ENCODE measurements around the gene BCL7B. TPM values are rescaled to one million over a fixed set of nuclear protein-coding genes. Genes with fewer than 3 reads are reported as not detected.

BCL7B gene
- total and polyA plus RNA-seq, 2 experiments from 2014 or later = 17.0 to 18.2 TPM

DNA sequence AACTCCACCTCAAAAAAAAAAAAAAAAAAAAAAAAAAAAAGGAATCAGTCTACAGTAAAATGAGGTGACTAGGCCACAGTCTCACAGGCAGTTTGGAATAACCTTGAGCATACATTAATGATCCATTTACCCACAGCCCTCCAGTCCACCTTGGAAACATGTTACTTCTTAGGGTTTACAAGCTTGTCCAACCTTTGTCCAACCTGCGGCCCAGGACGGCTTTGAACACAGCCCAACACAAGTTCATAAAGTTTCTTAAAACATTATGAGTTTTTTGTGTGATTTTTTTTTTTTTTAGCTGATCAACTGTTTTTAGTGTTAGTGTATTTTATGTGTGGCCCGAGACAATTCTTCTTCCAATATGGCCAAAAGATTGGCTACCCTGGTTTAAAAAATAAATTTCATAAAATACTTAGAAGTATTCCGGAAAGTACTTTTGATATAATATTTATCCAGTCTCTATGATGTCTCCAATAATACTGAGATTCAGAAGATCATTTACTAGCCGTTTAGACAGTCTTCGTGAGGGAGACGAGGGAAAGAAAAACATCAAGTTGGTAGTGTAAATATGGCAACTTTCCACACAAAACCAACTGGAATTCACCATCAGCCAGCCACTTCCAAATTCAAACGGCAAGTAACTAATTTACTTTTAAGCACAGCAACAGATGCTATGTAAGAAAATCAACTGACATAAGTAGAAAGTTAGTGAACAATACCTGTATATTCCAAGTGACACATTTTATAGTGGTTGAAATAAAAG lies 45.3 kb downstream of the BCL7B start:
- H3K36me3 ChIP-seq (ENCODE audit: insufficient read depth) = peaks cover 43% of the 10 kb centered on the region
- no peaks in the 10 kb centered on the region for H3K27me3 Mint-ChIP-seq (ENCODE audit: insufficient read depth, low read depth, poor library complexity)
- TF ChIP-seq, protein P1, sequence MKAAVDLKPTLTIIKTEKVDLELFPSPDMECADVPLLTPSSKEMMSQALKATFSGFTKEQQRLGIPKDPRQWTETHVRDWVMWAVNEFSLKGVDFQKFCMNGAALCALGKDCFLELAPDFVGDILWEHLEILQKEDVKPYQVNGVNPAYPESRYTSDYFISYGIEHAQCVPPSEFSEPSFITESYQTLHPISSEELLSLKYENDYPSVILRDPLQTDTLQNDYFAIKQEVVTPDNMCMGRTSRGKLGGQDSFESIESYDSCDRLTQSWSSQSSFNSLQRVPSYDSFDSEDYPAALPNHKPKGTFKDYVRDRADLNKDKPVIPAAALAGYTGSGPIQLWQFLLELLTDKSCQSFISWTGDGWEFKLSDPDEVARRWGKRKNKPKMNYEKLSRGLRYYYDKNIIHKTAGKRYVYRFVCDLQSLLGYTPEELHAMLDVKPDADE (IDR thresholded peaks at IDR 0.05) = no peak
- TF ChIP-seq EZH2 (IDR thresholded peaks at IDR 0.05; ENCODE audit: low read depth, unreplicated experiment) (no peak), ZNF331 (CRISPR knock-in tag; IDR thresholded peaks at IDR 0.05; ENCODE audit: low read depth) (no peak), EZH2phosphoT487 (IDR thresholded peaks at IDR 0.05; ENCODE audit: unreplicated experiment) (no peak), STAT1 (IDR thresholded peaks at IDR 0.05; ENCODE audit: unreplicated experiment) (no peak), POLR2AphosphoS5 (IDR thresholded peaks at IDR 0.05; ENCODE audit: low read depth) (no peak), CREB1 (CRISPR knock-in tag; IDR thresholded peaks at IDR 0.05; ENCODE audit: low read depth) (no peak), NANOG (IDR thresholded peaks at IDR 0.05; ENCODE audit: borderline replicate concordance) (no peak)
- TF ChIP-seq, protein P2, sequence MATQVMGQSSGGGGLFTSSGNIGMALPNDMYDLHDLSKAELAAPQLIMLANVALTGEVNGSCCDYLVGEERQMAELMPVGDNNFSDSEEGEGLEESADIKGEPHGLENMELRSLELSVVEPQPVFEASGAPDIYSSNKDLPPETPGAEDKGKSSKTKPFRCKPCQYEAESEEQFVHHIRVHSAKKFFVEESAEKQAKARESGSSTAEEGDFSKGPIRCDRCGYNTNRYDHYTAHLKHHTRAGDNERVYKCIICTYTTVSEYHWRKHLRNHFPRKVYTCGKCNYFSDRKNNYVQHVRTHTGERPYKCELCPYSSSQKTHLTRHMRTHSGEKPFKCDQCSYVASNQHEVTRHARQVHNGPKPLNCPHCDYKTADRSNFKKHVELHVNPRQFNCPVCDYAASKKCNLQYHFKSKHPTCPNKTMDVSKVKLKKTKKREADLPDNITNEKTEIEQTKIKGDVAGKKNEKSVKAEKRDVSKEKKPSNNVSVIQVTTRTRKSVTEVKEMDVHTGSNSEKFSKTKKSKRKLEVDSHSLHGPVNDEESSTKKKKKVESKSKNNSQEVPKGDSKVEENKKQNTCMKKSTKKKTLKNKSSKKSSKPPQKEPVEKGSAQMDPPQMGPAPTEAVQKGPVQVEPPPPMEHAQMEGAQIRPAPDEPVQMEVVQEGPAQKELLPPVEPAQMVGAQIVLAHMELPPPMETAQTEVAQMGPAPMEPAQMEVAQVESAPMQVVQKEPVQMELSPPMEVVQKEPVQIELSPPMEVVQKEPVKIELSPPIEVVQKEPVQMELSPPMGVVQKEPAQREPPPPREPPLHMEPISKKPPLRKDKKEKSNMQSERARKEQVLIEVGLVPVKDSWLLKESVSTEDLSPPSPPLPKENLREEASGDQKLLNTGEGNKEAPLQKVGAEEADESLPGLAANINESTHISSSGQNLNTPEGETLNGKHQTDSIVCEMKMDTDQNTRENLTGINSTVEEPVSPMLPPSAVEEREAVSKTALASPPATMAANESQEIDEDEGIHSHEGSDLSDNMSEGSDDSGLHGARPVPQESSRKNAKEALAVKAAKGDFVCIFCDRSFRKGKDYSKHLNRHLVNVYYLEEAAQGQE (IDR thresholded peaks at IDR 0.05; ENCODE audit: unreplicated experiment) = no peak
- TF ChIP-seq, protein P3, sequence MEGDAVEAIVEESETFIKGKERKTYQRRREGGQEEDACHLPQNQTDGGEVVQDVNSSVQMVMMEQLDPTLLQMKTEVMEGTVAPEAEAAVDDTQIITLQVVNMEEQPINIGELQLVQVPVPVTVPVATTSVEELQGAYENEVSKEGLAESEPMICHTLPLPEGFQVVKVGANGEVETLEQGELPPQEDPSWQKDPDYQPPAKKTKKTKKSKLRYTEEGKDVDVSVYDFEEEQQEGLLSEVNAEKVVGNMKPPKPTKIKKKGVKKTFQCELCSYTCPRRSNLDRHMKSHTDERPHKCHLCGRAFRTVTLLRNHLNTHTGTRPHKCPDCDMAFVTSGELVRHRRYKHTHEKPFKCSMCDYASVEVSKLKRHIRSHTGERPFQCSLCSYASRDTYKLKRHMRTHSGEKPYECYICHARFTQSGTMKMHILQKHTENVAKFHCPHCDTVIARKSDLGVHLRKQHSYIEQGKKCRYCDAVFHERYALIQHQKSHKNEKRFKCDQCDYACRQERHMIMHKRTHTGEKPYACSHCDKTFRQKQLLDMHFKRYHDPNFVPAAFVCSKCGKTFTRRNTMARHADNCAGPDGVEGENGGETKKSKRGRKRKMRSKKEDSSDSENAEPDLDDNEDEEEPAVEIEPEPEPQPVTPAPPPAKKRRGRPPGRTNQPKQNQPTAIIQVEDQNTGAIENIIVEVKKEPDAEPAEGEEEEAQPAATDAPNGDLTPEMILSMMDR (conservative IDR thresholded peaks at IDR 0.05; ENCODE audit: low read depth in 2 of 2) = no peak
- TF ChIP-seq, protein P4, sequence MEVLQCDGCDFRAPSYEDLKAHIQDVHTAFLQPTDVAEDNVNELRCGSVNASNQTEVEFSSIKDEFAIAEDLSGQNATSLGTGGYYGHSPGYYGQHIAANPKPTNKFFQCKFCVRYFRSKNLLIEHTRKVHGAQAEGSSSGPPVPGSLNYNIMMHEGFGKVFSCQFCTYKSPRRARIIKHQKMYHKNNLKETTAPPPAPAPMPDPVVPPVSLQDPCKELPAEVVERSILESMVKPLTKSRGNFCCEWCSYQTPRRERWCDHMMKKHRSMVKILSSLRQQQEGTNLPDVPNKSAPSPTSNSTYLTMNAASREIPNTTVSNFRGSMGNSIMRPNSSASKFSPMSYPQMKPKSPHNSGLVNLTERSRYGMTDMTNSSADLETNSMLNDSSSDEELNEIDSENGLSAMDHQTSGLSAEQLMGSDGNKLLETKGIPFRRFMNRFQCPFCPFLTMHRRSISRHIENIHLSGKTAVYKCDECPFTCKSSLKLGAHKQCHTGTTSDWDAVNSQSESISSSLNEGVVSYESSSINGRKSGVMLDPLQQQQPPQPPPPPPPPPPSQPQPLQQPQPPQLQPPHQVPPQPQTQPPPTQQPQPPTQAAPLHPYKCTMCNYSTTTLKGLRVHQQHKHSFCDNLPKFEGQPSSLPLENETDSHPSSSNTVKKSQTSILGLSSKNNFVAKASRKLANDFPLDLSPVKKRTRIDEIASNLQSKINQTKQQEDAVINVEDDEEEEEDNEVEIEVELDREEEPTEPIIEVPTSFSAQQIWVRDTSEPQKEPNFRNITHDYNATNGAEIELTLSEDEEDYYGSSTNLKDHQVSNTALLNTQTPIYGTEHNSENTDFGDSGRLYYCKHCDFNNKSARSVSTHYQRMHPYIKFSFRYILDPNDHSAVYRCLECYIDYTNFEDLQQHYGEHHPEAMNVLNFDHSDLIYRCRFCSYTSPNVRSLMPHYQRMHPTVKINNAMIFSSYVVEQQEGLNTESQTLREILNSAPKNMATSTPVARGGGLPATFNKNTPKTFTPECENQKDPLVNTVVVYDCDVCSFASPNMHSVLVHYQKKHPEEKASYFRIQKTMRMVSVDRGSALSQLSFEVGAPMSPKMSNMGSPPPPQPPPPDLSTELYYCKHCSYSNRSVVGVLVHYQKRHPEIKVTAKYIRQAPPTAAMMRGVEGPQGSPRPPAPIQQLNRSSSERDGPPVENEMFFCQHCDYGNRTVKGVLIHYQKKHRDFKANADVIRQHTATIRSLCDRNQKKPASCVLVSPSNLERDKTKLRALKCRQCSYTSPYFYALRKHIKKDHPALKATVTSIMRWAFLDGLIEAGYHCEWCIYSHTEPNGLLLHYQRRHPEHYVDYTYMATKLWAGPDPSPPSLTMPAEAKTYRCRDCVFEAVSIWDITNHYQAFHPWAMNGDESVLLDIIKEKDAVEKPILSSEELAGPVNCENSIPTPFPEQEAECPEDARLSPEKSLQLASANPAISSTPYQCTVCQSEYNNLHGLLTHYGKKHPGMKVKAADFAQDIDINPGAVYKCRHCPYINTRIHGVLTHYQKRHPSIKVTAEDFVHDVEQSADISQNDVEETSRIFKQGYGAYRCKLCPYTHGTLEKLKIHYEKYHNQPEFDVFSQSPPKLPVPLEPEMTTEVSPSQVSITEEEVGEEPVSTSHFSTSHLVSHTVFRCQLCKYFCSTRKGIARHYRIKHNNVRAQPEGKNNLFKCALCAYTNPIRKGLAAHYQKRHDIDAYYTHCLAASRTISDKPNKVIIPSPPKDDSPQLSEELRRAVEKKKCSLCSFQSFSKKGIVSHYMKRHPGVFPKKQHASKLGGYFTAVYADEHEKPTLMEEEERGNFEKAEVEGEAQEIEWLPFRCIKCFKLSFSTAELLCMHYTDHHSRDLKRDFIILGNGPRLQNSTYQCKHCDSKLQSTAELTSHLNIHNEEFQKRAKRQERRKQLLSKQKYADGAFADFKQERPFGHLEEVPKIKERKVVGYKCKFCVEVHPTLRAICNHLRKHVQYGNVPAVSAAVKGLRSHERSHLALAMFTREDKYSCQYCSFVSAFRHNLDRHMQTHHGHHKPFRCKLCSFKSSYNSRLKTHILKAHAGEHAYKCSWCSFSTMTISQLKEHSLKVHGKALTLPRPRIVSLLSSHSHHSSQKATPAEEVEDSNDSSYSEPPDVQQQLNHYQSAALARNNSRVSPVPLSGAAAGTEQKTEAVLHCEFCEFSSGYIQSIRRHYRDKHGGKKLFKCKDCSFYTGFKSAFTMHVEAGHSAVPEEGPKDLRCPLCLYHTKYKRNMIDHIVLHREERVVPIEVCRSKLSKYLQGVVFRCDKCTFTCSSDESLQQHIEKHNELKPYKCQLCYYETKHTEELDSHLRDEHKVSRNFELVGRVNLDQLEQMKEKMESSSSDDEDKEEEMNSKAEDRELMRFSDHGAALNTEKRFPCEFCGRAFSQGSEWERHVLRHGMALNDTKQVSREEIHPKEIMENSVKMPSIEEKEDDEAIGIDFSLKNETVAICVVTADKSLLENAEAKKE (CRISPR knock-in tag; IDR thresholded peaks at IDR 0.05) = no peak
- DNase-seq (ENCODE audit: low spot score) (no peak), ATAC-seq (no peak)
- peaks cover 98% of the 10 kb centered on the region for H3K79me2 ChIP-seq (replicated peaks; ENCODE audit: insufficient read depth)
- no peaks in the 10 kb centered on the region for H3K4me1 ChIP-seq (ENCODE audit: insufficient read depth)
- no peak overlapping the region for H3K27ac ChIP-seq (ENCODE audit: low read depth)
- peaks cover 3% of the 10 kb centered on the region for H3K4me1 Mint-ChIP-seq
- H3K9me2 ChIP-seq (ENCODE audit: insufficient read depth) = no peaks in the 10 kb centered on the region
- H3K27ac Mint-ChIP-seq = no peak overlapping the region
- peaks cover 81% of the 10 kb centered on the region for H3K36me3 Mint-ChIP-seq (ENCODE audit: low read depth)
- H3K4me3 ChIP-seq = no peak overlapping the region
- H3F3A ChIP-seq (replicated peaks; ENCODE audit: low read depth) = 0 out of 2 replicates have a peak, but pooled peaks cover 8% of the 10 kb centered on the region
- no peak overlapping the region for H3K4me3 Mint-ChIP-seq
- no peak overlapping the region for H2AFZ ChIP-seq
- H3K27me3 ChIP-seq (ENCODE audit: insufficient read depth) = no peaks in the 10 kb centered on the region
- no peaks in the 10 kb centered on the region for H3K9me3 Mint-ChIP-seq
- no peak overlapping the region for H3K4me2 ChIP-seq
- peaks cover 74% of the 10 kb centered on the region for H4K20me1 ChIP-seq (replicated peaks; ENCODE audit: insufficient read depth)
